Liver (tissue), 2 donors: ENCODE measurements around the gene IFT43.

Experiments
- CTCF ChIP-seq: fragments of 150-350 bp; IDR thresholded peaks from 2 replicates; pipeline ENCODE4 v1.5.1; 2017; ENCODE audit warnings: improper control_type of control experiment, low read depth, low read length; ENCODE audit not compliant: missing input control
- REST ChIP-seq: IDR thresholded peaks from 2 replicates; pipeline ENCODE4 v1.6.1; 2016; ENCODE audit warnings: antibody characterized with exemption, mild to moderate bottlenecking
- YY1 ChIP-seq: IDR thresholded peaks from 2 replicates; pipeline ENCODE4 v1.6.1; 2016; ENCODE audit warnings: antibody characterized with exemption, mild to moderate bottlenecking
- donor health status: healthy.

- TF ChIP-seq CTCF: no peak
- no peak for TF ChIP-seq REST
- TF ChIP-seq YY1: no peak
These were observed 120.6 kb downstream of the IFT43 start for GRCh38 chr14:76106188-76106587.
